ENCODE measurements around the gene FBXL13. TPM values are rescaled to one million over a fixed set of nuclear protein-coding genes. Genes with fewer than 3 reads are reported as not detected.

Gene FBXL13
- total and polyA plus RNA-seq, 10 of the 15 experiments (the other 5 are each of a cell fraction or from before 2014, with no cell fraction given) = 0.08 to 0.95 (median 0.28) TPM; not detected in 2

DNA sequence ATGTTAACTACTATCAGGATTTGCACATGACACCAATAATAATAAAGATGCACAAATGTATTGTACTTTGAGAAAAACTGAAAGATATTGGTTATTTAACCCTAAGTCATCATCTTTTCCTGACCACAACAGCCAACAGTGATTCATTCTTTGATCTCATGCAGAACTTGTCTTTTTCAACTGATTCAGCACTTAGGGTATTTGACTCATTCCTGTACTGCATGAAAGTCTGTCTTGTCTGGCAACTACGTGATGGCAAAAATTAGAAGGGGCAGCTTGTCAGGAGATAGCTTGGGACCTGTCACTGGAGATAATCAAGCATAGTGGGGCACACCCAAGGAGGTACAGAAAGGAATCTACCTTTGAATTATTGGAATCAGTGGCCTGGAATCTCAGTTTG lies 239.6 kb downstream of the FBXL13 start (continued):
- TF ChIP-seq, protein P1, sequence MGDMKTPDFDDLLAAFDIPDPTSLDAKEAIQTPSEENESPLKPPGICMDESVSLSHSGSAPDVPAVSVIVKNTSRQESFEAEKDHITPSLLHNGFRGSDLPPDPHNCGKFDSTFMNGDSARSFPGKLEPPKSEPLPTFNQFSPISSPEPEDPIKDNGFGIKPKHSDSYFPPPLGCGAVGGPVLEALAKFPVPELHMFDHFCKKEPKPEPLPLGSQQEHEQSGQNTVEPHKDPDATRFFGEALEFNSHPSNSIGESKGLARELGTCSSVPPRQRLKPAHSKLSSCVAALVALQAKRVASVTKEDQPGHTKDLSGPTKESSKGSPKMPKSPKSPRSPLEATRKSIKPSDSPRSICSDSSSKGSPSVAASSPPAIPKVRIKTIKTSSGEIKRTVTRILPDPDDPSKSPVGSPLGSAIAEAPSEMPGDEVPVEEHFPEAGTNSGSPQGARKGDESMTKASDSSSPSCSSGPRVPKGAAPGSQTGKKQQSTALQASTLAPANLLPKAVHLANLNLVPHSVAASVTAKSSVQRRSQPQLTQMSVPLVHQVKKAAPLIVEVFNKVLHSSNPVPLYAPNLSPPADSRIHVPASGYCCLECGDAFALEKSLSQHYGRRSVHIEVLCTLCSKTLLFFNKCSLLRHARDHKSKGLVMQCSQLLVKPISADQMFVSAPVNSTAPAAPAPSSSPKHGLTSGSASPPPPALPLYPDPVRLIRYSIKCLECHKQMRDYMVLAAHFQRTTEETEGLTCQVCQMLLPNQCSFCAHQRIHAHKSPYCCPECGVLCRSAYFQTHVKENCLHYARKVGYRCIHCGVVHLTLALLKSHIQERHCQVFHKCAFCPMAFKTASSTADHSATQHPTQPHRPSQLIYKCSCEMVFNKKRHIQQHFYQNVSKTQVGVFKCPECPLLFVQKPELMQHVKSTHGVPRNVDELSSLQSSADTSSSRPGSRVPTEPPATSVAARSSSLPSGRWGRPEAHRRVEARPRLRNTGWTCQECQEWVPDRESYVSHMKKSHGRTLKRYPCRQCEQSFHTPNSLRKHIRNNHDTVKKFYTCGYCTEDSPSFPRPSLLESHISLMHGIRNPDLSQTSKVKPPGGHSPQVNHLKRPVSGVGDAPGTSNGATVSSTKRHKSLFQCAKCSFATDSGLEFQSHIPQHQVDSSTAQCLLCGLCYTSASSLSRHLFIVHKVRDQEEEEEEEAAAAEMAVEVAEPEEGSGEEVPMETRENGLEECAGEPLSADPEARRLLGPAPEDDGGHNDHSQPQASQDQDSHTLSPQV (IDR thresholded peaks at IDR 0.05) = no peak
- no peak for TF ChIP-seq TARDBP (IDR thresholded peaks at IDR 0.05; ENCODE audit: borderline replicate concordance)
- TF ChIP-seq JUNB (IDR thresholded peaks at IDR 0.05) = peak; percentile 96
- TF ChIP-seq CHD4 (IDR thresholded peaks at IDR 0.05) = no peak
- no peak for TF ChIP-seq SPI1 (IDR thresholded peaks at IDR 0.05; ENCODE audit: borderline replicate concordance, insufficient read depth, low read depth, low read length)
- TF ChIP-seq, protein P2, sequence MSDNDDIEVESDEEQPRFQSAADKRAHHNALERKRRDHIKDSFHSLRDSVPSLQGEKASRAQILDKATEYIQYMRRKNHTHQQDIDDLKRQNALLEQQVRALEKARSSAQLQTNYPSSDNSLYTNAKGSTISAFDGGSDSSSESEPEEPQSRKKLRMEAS (IDR thresholded peaks at IDR 0.05; ENCODE audit: low read depth, low read length) = no peak
- peak; percentile 73; the same call in 1 of the 2 replicates for TF ChIP-seq NFIC (IDR thresholded peaks at IDR 0.05; ENCODE audit: low read depth, low read length)
- TF ChIP-seq TAF1 (IDR thresholded peaks at IDR 0.05; ENCODE audit: borderline replicate concordance, low read depth, low read length) = no peak
- TF ChIP-seq ZBED1 (IDR thresholded peaks at IDR 0.05; ENCODE audit: borderline replicate concordance) = no peak; the same call in 1 of the 2 replicates
- TF ChIP-seq RUNX3 (IDR thresholded peaks at IDR 0.05; ENCODE audit: low read length) = peak; percentile 96
- no peak for TF ChIP-seq KDM1A (IDR thresholded peaks at IDR 0.05; ENCODE audit: borderline replicate concordance)
- TF ChIP-seq LARP7 (IDR thresholded peaks at IDR 0.05) = no peak
- TF ChIP-seq, protein P3, sequence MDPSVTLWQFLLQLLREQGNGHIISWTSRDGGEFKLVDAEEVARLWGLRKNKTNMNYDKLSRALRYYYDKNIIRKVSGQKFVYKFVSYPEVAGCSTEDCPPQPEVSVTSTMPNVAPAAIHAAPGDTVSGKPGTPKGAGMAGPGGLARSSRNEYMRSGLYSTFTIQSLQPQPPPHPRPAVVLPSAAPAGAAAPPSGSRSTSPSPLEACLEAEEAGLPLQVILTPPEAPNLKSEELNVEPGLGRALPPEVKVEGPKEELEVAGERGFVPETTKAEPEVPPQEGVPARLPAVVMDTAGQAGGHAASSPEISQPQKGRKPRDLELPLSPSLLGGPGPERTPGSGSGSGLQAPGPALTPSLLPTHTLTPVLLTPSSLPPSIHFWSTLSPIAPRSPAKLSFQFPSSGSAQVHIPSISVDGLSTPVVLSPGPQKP (IDR thresholded peaks at IDR 0.05; ENCODE audit: low read depth, low read length) = no peak
- peak in 1 of 2 experiments; percentile 45; a peak in 1 of 4 replicates for TF ChIP-seq ETV6 (conservative IDR thresholded peaks at IDR 0.05 in 1 of 2, IDR thresholded peaks at IDR 0.05 in 1 of 2; ENCODE audit: borderline replicate concordance in 1 of 2, low read depth in 1 of 2)
- TF ChIP-seq MTA2 (IDR thresholded peaks at IDR 0.05; ENCODE audit: low read depth) = peak; percentile 63
- TF ChIP-seq KLF5 (IDR thresholded peaks at IDR 0.05; ENCODE audit: partially characterized antibody) = no peak
- TF ChIP-seq, protein P4, sequence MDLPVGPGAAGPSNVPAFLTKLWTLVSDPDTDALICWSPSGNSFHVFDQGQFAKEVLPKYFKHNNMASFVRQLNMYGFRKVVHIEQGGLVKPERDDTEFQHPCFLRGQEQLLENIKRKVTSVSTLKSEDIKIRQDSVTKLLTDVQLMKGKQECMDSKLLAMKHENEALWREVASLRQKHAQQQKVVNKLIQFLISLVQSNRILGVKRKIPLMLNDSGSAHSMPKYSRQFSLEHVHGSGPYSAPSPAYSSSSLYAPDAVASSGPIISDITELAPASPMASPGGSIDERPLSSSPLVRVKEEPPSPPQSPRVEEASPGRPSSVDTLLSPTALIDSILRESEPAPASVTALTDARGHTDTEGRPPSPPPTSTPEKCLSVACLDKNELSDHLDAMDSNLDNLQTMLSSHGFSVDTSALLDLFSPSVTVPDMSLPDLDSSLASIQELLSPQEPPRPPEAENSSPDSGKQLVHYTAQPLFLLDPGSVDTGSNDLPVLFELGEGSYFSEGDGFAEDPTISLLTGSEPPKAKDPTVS (IDR thresholded peaks at IDR 0.05; ENCODE audit: low read depth, low read length) = no peak
- no peak for TF ChIP-seq KAT2A (conservative IDR thresholded peaks at IDR 0.05; ENCODE audit: control insufficient read depth, low read depth, low read length)
- no peak for TF ChIP-seq CHD2 (IDR thresholded peaks at IDR 0.05; ENCODE audit: borderline replicate concordance, low read depth, low read length)
- no peak for TF ChIP-seq FOXK2 (IDR thresholded peaks at IDR 0.05)
- peak in 1 of 2 experiments; percentile 70; a peak in 2 of 4 replicates for TF ChIP-seq IKZF2 (IDR thresholded peaks at IDR 0.05)
- TF ChIP-seq NRF1 (conservative IDR thresholded peaks at IDR 0.05; ENCODE audit: low read depth, low read length) = no peak
- TF ChIP-seq, protein P5, sequence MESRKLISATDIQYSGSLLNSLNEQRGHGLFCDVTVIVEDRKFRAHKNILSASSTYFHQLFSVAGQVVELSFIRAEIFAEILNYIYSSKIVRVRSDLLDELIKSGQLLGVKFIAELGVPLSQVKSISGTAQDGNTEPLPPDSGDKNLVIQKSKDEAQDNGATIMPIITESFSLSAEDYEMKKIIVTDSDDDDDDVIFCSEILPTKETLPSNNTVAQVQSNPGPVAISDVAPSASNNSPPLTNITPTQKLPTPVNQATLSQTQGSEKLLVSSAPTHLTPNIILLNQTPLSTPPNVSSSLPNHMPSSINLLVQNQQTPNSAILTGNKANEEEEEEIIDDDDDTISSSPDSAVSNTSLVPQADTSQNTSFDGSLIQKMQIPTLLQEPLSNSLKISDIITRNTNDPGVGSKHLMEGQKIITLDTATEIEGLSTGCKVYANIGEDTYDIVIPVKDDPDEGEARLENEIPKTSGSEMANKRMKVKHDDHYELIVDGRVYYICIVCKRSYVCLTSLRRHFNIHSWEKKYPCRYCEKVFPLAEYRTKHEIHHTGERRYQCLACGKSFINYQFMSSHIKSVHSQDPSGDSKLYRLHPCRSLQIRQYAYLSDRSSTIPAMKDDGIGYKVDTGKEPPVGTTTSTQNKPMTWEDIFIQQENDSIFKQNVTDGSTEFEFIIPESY (IDR thresholded peaks at IDR 0.05) = no peak
- no peak for TF ChIP-seq NR2C1 (IDR thresholded peaks at IDR 0.05)

Data from GM12878 (cell line).